GM21367 (cell line): ENCODE data around the gene RPS6KA6.
"Not testable (repeated sequence)": the region's sequence is repeated elsewhere in the genome, so short reads cannot be mapped to it uniquely, and the experiment has no call there.

ENCODE experiments used
- ATAC-seq: cut with Tn5 transposase; IDR thresholded peaks from one replicate; pipeline ENCODE4 v1.9.1; 2021; ENCODE audit not compliant: unreplicated experiment

Gene RPS6KA6

GRCh38 chrX:84165711-84166110 lies 22.3 kb downstream of the RPS6KA6 start:
- no peak for ATAC-seq

GRCh38 chrX:84162401-84162800 lies 25.6 kb downstream of the RPS6KA6 start:
- ATAC-seq, result no peak

GRCh38 chrX:84161641-84162040 lies 26.4 kb downstream of the RPS6KA6 start:
- no peak for ATAC-seq

- ATAC-seq, result no peak
These were observed 27.3 kb downstream of the RPS6KA6 start for GRCh38 chrX:84160736-84161135.

GRCh38 chrX:84156821-84157220 lies 31.2 kb downstream of the RPS6KA6 start:
- ATAC-seq, result no peak

GRCh38 chrX:84155938-84156337 lies 32.1 kb downstream of the RPS6KA6 start:
- no peak for ATAC-seq

GRCh38 chrX:84153538-84153937 lies 34.5 kb downstream of the RPS6KA6 start:
- no peak for ATAC-seq

- ATAC-seq, result no peak
These were observed 43.0 kb downstream of the RPS6KA6 start for GRCh38 chrX:84144991-84145390.

- no peak for ATAC-seq
These were observed 43.7 kb downstream of the RPS6KA6 start for GRCh38 chrX:84144281-84144680.

- ATAC-seq, result no peak
These were observed 55.0 kb downstream of the RPS6KA6 start for GRCh38 chrX:84133023-84133422.

GRCh38 chrX:84123585-84123984 lies 64.4 kb downstream of the RPS6KA6 start:
- no peak for ATAC-seq

GRCh38 chrX:84118769-84119168 lies 69.2 kb downstream of the RPS6KA6 start:
- no peak for ATAC-seq

- no peak for ATAC-seq
These were observed 69.7 kb downstream of the RPS6KA6 start for GRCh38 chrX:84118315-84118714.

- ATAC-seq, result no peak
These were observed 79.4 kb downstream of the RPS6KA6 start for GRCh38 chrX:84108584-84108983.

GRCh38 chrX:84099120-84099519 lies 88.9 kb downstream of the RPS6KA6 start:
- no peak for ATAC-seq

- ATAC-seq, result not testable (repeated sequence)
These were observed 108.4 kb downstream of the RPS6KA6 start for GRCh38 chrX:84079479-84080197.

GRCh38 chrX:84078991-84079390 lies 109.0 kb downstream of the RPS6KA6 start:
- no peak for ATAC-seq

- ATAC-seq, result no peak
These were observed 123.2 kb downstream of the RPS6KA6 start for GRCh38 chrX:84064814-84065213.

- no peak for ATAC-seq
These were observed 123.8 kb downstream of the RPS6KA6 start for GRCh38 chrX:84064164-84064563.

- no peak for ATAC-seq
These were observed 140.7 kb downstream of the RPS6KA6 start for GRCh38 chrX:84047339-84047738.

- ATAC-seq, result peak; percentile 93
These were observed 141.5 kb downstream of the RPS6KA6 start for GRCh38 chrX:84046403-84046984.

GRCh38 chrX:84044051-84044450 lies 143.9 kb downstream of the RPS6KA6 start:
- no peak for ATAC-seq
